Karpas-422 (cell line): ENCODE measurements around the gene FASLG. TPM values are rescaled to one million over a fixed set of nuclear protein-coding genes. Genes with fewer than 3 reads are reported as not detected.

Source experiments
- DNase-seq: peaks from one replicate; pipeline ENCODE4 v3.0.0-alpha.2; 2015
- H2AFZ ChIP-seq: fragments of 200-600 bp; sonication (generic); 2 replicates; pipeline ENCODE4 v1.6.1; 2014; ENCODE audit warnings: antibody characterized with exemption, low read length, mixed read lengths
- H3K27ac ChIP-seq: fragments of 200-600 bp; sonication (generic); 2 replicates; pipeline ENCODE4 v1.5.1; 2014; ENCODE audit warnings: mild to moderate bottlenecking, low read length, moderate library complexity
- H3K27me3 ChIP-seq: fragments of 200-600 bp; sonication (generic); 2 replicates; pipeline ENCODE4 v1.6.1; 2014; ENCODE audit warnings: low read length, mixed read lengths
- H3K36me3 ChIP-seq: fragments of 200-600 bp; sonication (generic); 2 replicates; pipeline ENCODE4 v1.6.1; 2014; ENCODE audit warnings: low read length, mixed read lengths; ENCODE audit not compliant: insufficient read depth
- H3K4me1 ChIP-seq: fragments of 200-600 bp; sonication (generic); 2 replicates; pipeline ENCODE4 v1.6.1; 2014; ENCODE audit warnings: mild to moderate bottlenecking, low read length, mixed read lengths
- H3K4me2 ChIP-seq: fragments of 200-600 bp; sonication (generic); 2 replicates; pipeline ENCODE4 v1.6.1; 2014; ENCODE audit warnings: low read length, low read depth, mild to moderate bottlenecking; ENCODE audit not compliant: poor library complexity, severe bottlenecking
- H3K4me3 ChIP-seq: fragments of 200-600 bp; sonication (generic); 2 replicates; pipeline ENCODE4 v1.5.1; 2014; ENCODE audit warnings: mild to moderate bottlenecking, antibody characterized with exemption, low read length, mixed read lengths
- H3K79me2 ChIP-seq: fragments of 200-600 bp; sonication (generic); 2 replicates; pipeline ENCODE4 v1.6.1; 2014; ENCODE audit warnings: mild to moderate bottlenecking, low read length, mixed read lengths
- H3K9ac ChIP-seq: fragments of 200-600 bp; sonication (generic); 2 replicates; pipeline ENCODE4 v1.6.0; 2014; ENCODE audit warnings: low read length
- H3K9me2 ChIP-seq: fragments of 200-600 bp; sonication (generic), shearing (Covaris generic); replicated peaks from 2 replicates; pipeline ENCODE4 v1.6.0; 2014; ENCODE audit warnings: mild to moderate bottlenecking, low read length, moderate library complexity; ENCODE audit not compliant: insufficient read depth
- H3K9me3 ChIP-seq: fragments of 300-700, 200-600 bp; sonication (generic); 2 replicates; pipeline ENCODE4 v1.6.1; 2014; ENCODE audit warnings: low read length, mixed read lengths
- H4K20me1 ChIP-seq: fragments of 200-600 bp; sonication (generic); 2 replicates; pipeline ENCODE4 v1.6.1; 2014; ENCODE audit warnings: mild to moderate bottlenecking, antibody characterized with exemption, low read length, low read depth; ENCODE audit not compliant: insufficient read depth
- small RNA-seq: library from RNA; depleted of rRNA; stranded (forward); fragments of <200 nt; gene quantifications from one replicate; pipeline ENCODE3, GENCODE V24; 2014
- total RNA-seq: library from RNA; depleted of rRNA; stranded (reverse); fragments of >200 nt; shearing (Covaris generic); gene quantifications from 2 replicates; pipeline ENCODE4 v1.2.3, GENCODE V29; 2014; ENCODE audit warnings: low replicate concordance; rRNA removed

Gene FASLG
- total RNA-seq, 1 experiment from 2014 or later = not detected

- no peak overlapping the region for H3K4me2 ChIP-seq
- H2AFZ ChIP-seq = no peak overlapping the region
- DNase-seq = no peak
- H3K4me3 ChIP-seq = no peak overlapping the region
- no peaks in the 10 kb centered on the region for H3K36me3 ChIP-seq
- no peak overlapping the region for H3K27ac ChIP-seq
- H3K9me2 ChIP-seq = no peaks in the 10 kb centered on the region
- no peak overlapping the region for H3K9ac ChIP-seq
- no peaks in the 10 kb centered on the region for H3K27me3 ChIP-seq
- no peaks in the 10 kb centered on the region for H4K20me1 ChIP-seq
- no peaks in the 10 kb centered on the region for H3K9me3 ChIP-seq
- no peaks in the 10 kb centered on the region for H3K79me2 ChIP-seq
- H3K4me1 ChIP-seq = no peaks in the 10 kb centered on the region
Observed at GRCh38 chr1:172711558-172711957, 52.7 kb downstream of the FASLG start.

GRCh38 chr1:172713466-172713865 is 54.6 kb downstream of the FASLG start:
- H3K79me2 ChIP-seq = no peaks in the 10 kb centered on the region
- DNase-seq = no peak
- H3K4me3 ChIP-seq = no peak overlapping the region
- H3K36me3 ChIP-seq = no peaks in the 10 kb centered on the region
- H3K4me1 ChIP-seq = no peaks in the 10 kb centered on the region
- no peak overlapping the region for H3K27ac ChIP-seq
- H4K20me1 ChIP-seq = no peaks in the 10 kb centered on the region
- H3K9me2 ChIP-seq = no peaks in the 10 kb centered on the region
- H3K9ac ChIP-seq = no peak overlapping the region
- H3K27me3 ChIP-seq = no peaks in the 10 kb centered on the region
- no peaks in the 10 kb centered on the region for H3K9me3 ChIP-seq
- no peak overlapping the region for H2AFZ ChIP-seq
- no peak overlapping the region for H3K4me2 ChIP-seq

Small RNA genes lying within 50 kb of the gene (small RNA-seq; reads per million reads assigned to genes)
- gene RNU6-693P = not detected

Other genes starting within 250 kb of the FASLG start
- gene C1orf105, start 238.4 kb upstream of the FASLG start, total RNA-seq = not detected in 2 replicates
- 14.5 and 24.7 TPM in 2 replicates for gene PIGC, start 215.0 kb upstream of the FASLG start, total RNA-seq
- gene SUCO, start 126.0 kb upstream of the FASLG start, total RNA-seq = 22.9 and 52.3 TPM in 2 replicates